Ovary (tissue), 9 donors: Measurements from ENCODE around the gene NOB1. TPM values are rescaled to one million over a fixed set of nuclear protein-coding genes. Genes with fewer than 3 reads are reported as not detected.

Experiments used
- DNase-seq, 5 donors: peaks; one replicate each; pipeline ENCODE4 v3.0.0-alpha.2; 2019 to 2020
- H3K27ac ChIP-seq, 2 donors: fragments of 200-600 bp; one replicate each; pipeline versions ENCODE4 v1.5.1 to v1.8.0; 2019 to 2022
- H3K27me3 ChIP-seq: fragments of 200-600 bp; one replicate; pipeline ENCODE4 v1.8.0; 2022
- H3K36me3 ChIP-seq: fragments of 200-600 bp; sonication (generic); one replicate; pipeline ENCODE4 v1.5.1; 2019
- H3K4me1 ChIP-seq: one replicate; pipeline ENCODE4 v1.8.1; 2013; ENCODE audit warnings: mild to moderate bottlenecking, moderate library complexity; ENCODE audit not compliant: insufficient read depth
- H3K4me3 ChIP-seq: fragments of 200-600 bp; sonication (generic); one replicate; pipeline ENCODE4 v1.5.1; 2017
- H3K9me3 ChIP-seq, 2 donors: fragments of 200-600 bp in 1 of 2; sonication (generic) in 1 of 2; one replicate each; pipeline versions ENCODE4 v1.5.1 to v1.8.1; 2013 to 2019; ENCODE audit warnings: mild to moderate bottlenecking in 1 of 2, moderate library complexity in 1 of 2
- EP300 ChIP-seq: sonication (generic); formaldehyde crosslinking; IDR thresholded peaks from one replicate; pipeline ENCODE4 v1.6.1; 2017; ENCODE audit warnings: antibody characterized with exemption
- POLR2A ChIP-seq: fragments of 450-650 bp; IDR thresholded peaks from one replicate; pipeline ENCODE4 v1.6.1; 2017; ENCODE audit warnings: antibody characterized with exemption, mild to moderate bottlenecking, moderate library complexity
- WGBS, 3 donors: extraction: QIAGEN DNeasy Blood & Tissue Kit in 1 of 3; methylation state at CpG; one replicate each; pipeline versions ENCODE4 v1.1.5 to v1.1.7; 2013 to 2017; 5-methylcytosine and 5-hydroxymethylcytosine counted together
- intact Hi-C, 4 donors: fragments of 100-400 bp; cut with DNase I; formaldehyde crosslinking; loops; one replicate each; pipeline versions ENCODE4 v1.11.0 to v1.15.1; 2022 to 2023
- polyA plus RNA-seq, 2 donors: library from polyadenylated mRNA; stranded (reverse); fragments of 200-250 nt in 1 of 2; fragments of 350-450 nt in 1 of 2; fragmentation: Illumina TruSeq in 1 of 2; extraction: RNeasy Lipid Tissue Mini Kit (QIAGEN cat#74804) in 1 of 2; gene quantifications; one replicate each; pipeline ENCODE4 v1.2.3, GENCODE V29; 2013 to 2014
- total RNA-seq, 7 donors: library from RNA; depleted of rRNA in 2 of 7; stranded (reverse); fragments of >200 nt in 2 of 7; fragmentation: NEBNext Ultra II Directional in 3 of 7; extraction: Animal tissue kit (Norgen Biotek cat#: 25700) in 3 of 7; gene quantifications; one replicate each; pipeline versions ENCODE4 v1.1.0 to v1.2.4, GENCODE V29; 2016 to 2023
- TF ChIP-seq, protein P1 (sequence below), 3 donors: fragments of 450-650 bp in 2 of 3; fragments of 200-600 bp in 1 of 3; IDR thresholded peaks; one replicate each; pipeline versions ENCODE4 v1.5.1 to v1.8.0; 2016 to 2022; ENCODE audit warnings: antibody characterized with exemption in 3 of 3, mild to moderate bottlenecking in 1 of 3
- donor health status: DM: no; HTN: no; CAD: no; lungs with moderate emphysema.
- donor health status: DM: no; HTN: no; CAD: no.
- donor health status: Bipolar disorder and iron deficiency.
- donor health status: DM: yes; HTN: yes; CAD: no.
- donor health status: DM: no; HTN: no; CAD: no.
- donor health status: DM: yes; HTN: yes; CAD: no.

NOB1 gene
- total and polyA plus RNA-seq, 9 donors = 38.2 to 86.6 (median 64.5) TPM

DNA sequence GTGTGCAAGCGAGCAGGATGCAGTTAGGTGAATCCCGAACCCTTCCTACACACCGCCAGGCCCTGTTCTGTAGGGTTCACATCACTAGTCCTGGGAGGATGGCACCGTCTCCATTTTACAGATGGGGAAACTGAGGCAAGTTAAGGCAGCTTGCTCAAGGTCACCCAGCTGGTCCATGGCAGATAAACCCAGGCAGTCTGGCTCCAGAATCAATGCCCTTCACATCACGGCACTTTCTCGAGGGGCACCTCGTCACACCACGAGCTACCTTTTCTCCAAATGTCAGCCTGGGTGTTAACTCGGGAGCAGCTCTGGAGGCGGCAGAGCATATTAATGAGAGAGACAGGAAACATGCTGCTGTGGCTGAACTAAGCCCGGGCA, 9.5 kb downstream of the NOB1 start:
- Histone ChIP-seq H3K9me3 (no peaks in the 10 kb centered on the region), H3K4me1 (no peaks in the 10 kb centered on the region), H3K4me3 (no peak overlapping the region), H3K27me3 (no peaks in the 10 kb centered on the region), H3K36me3 (no peaks in the 10 kb centered on the region), H3K27ac (no peak overlapping the region)
- TF ChIP-seq POLR2A = no peak
- TF ChIP-seq, protein P1, sequence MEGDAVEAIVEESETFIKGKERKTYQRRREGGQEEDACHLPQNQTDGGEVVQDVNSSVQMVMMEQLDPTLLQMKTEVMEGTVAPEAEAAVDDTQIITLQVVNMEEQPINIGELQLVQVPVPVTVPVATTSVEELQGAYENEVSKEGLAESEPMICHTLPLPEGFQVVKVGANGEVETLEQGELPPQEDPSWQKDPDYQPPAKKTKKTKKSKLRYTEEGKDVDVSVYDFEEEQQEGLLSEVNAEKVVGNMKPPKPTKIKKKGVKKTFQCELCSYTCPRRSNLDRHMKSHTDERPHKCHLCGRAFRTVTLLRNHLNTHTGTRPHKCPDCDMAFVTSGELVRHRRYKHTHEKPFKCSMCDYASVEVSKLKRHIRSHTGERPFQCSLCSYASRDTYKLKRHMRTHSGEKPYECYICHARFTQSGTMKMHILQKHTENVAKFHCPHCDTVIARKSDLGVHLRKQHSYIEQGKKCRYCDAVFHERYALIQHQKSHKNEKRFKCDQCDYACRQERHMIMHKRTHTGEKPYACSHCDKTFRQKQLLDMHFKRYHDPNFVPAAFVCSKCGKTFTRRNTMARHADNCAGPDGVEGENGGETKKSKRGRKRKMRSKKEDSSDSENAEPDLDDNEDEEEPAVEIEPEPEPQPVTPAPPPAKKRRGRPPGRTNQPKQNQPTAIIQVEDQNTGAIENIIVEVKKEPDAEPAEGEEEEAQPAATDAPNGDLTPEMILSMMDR (IDR thresholded peaks at IDR 0.05) = no peak
- TF ChIP-seq EP300 = no peak
- 89 to 94% (median 90%) methylated on average over 11 of the region's 11 CpGs for WGBS, 3 donors
- intact Hi-C loops = no loop called here
- no peak for DNase-seq

DNA sequence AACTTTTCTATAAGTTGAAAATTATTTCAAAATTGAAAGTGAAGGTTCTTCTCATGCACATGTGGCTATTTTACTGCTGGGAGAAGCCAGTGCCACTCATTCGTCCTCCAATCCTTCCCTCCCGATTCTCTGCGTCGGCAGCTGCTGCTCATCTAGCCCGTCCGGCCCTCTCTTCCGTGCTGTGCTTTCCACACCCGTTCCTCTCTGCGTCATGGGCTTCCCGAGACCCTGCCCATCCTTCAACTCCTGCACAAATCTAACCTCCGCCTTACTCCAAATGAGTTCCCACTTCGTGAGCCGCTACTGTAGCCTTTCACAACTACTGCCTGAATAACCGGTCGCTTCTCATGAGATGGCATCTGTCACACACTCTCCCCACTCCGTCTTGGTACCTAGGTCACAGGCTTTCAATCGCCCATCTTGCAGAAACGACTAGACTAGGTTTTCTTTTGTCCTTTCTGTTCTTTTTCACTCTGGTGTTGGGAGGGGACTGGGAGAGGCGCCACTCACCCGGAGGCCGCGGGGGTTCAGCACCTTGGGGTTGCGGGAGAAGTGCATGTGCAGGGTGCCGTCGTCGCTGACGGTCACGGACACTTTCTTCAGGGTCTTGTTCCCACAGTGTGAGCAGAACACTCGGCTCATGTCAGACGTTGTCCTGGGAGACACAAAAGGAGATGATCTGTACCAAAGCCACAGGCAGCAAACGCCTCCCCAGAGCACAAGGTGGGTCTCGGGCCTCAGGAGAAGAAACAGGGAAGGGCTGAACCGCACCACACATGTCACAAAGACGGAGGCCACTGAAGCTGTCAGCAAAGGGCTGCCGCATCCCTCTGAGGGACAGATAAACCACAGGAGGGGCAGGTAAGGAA, 10.1 kb downstream of the NOB1 start:
- Histone ChIP-seq H3K9me3 (no peaks in the 10 kb centered on the region), H3K4me3 (no peak overlapping the region), H3K27ac (no peak overlapping the region), H3K36me3 (no peaks in the 10 kb centered on the region), H3K27me3 (no peaks in the 10 kb centered on the region), H3K4me1 (no peaks in the 10 kb centered on the region)
- DNase-seq = no peak
- intact Hi-C loops = no loop called here
- TF ChIP-seq POLR2A = no peak
- TF ChIP-seq, protein P1 (IDR thresholded peaks at IDR 0.05) = no peak
- WGBS, 3 donors = 91 to 92% (median 92%) methylated on average over 35 of the region's 35 CpGs

GRCh38 chr16:69741951-69742904, 12.5 kb downstream of the NOB1 start:
- TF ChIP-seq EP300 (no peak), POLR2A (no peak)
- TF ChIP-seq, protein P1 (IDR thresholded peaks at IDR 0.05) = no peak
- H3K27ac ChIP-seq = no peak overlapping the region
- no peaks in the 10 kb centered on the region for H3K36me3 ChIP-seq
- no peaks in the 10 kb centered on the region for H3K9me3 ChIP-seq
- no peaks in the 10 kb centered on the region for H3K27me3 ChIP-seq
- no peaks in the 10 kb centered on the region for H3K4me1 ChIP-seq
- peak; percentile 74 to 88 (median 82) for DNase-seq
- intact Hi-C loops = no loop called here
- H3K4me3 ChIP-seq = no peak overlapping the region
- WGBS, 3 donors = 71 to 76% (median 72%) methylated on average over 41 of the region's 41 CpGs

GRCh38 chr16:69741519-69741918, 13.2 kb downstream of the NOB1 start:
- intact Hi-C loops = no loop called here
- 26 to 45% (median 29%) methylated on average over 8 of the region's 8 CpGs for WGBS, 3 donors
- Histone ChIP-seq H3K4me1 (no peaks in the 10 kb centered on the region), H3K36me3 (no peaks in the 10 kb centered on the region), H3K27ac (no peak overlapping the region), H3K9me3 (no peaks in the 10 kb centered on the region), H3K4me3 (no peak overlapping the region), H3K27me3 (no peaks in the 10 kb centered on the region)
- no peak for DNase-seq
- TF ChIP-seq, protein P1 (IDR thresholded peaks at IDR 0.05) = no peak
- TF ChIP-seq POLR2A (no peak), EP300 (no peak)
